BLaER1 (cell line): Measurements from ENCODE around the gene PABPN1L.

Experiments
- H3K27ac ChIP-seq: shearing (Covaris generic); formaldehyde crosslinking; 2 replicates; pipeline ENCODE4 v1.8.1; 2022
- H3K27me3 ChIP-seq: shearing (Covaris generic); formaldehyde crosslinking; 2 replicates; pipeline ENCODE4 v1.8.1; 2022
- H3K36me3 ChIP-seq: shearing (Covaris generic); formaldehyde crosslinking; 2 replicates; pipeline ENCODE4 v1.8.1; 2022
- H3K4me1 ChIP-seq: shearing (Covaris generic); formaldehyde crosslinking; 2 replicates; pipeline ENCODE4 v1.8.1; 2022
- H3K4me2 ChIP-seq: shearing (Covaris generic); formaldehyde crosslinking; 2 replicates; pipeline ENCODE4 v1.8.1; 2022
- H3K4me3 ChIP-seq: shearing (Covaris generic); formaldehyde crosslinking; 2 replicates; pipeline ENCODE4 v1.8.1; 2022
- H3K9ac ChIP-seq: shearing (Covaris generic); formaldehyde crosslinking; 2 replicates; pipeline ENCODE4 v1.8.1; 2022
- H3K9me3 ChIP-seq: shearing (Covaris generic); formaldehyde crosslinking; 2 replicates; pipeline ENCODE4 v1.8.1; 2022
- H4K20me1 ChIP-seq: shearing (Covaris generic); formaldehyde crosslinking; 2 replicates; pipeline ENCODE4 v1.8.1; 2022
- Cebpa-rat ChIP-seq: shearing (Covaris generic); IDR thresholded peaks from 2 replicates; pipeline ENCODE4 v1.8.1; 2022

The PABPN1L gene

GRCh38 chr16:88836791-88837190 is 29.7 kb downstream of the PABPN1L start:
- 0 out of 2 replicates have a peak overlapping the region, but pooled peaks have one; percentile 39 for H3K9ac ChIP-seq
- H3K4me2 ChIP-seq: peak overlapping the region; percentile 77
- peaks cover 74% of the 10 kb centered on the region for H4K20me1 ChIP-seq
- H3K27ac ChIP-seq: no peak overlapping the region; the same call in 1 of the 2 replicates
- peaks cover 86% of the 10 kb centered on the region for H3K4me1 ChIP-seq
- no peak for TF ChIP-seq Cebpa-rat
- H3K36me3 ChIP-seq: peaks cover 30% of the 10 kb centered on the region
- H3K4me3 ChIP-seq: no peak overlapping the region
- no peaks in the 10 kb centered on the region for H3K9me3 ChIP-seq
- H3K27me3 ChIP-seq: peaks cover 16% of the 10 kb centered on the region

- TF ChIP-seq Cebpa-rat: no peak
- peaks cover 64% of the 10 kb centered on the region for H4K20me1 ChIP-seq
- H3K36me3 ChIP-seq: peaks cover 28% of the 10 kb centered on the region
- no peak overlapping the region for H3K4me3 ChIP-seq
- no peak overlapping the region for H3K9ac ChIP-seq
- H3K27ac ChIP-seq: no peak overlapping the region
- H3K9me3 ChIP-seq: no peaks in the 10 kb centered on the region
- H3K4me1 ChIP-seq: peaks cover 76% of the 10 kb centered on the region
- peak overlapping the region; percentile 37 for H3K4me2 ChIP-seq
- peaks cover 16% of the 10 kb centered on the region for H3K27me3 ChIP-seq
Measured at GRCh38 chr16:88835818-88836217, 30.6 kb downstream of the PABPN1L start.

- Histone ChIP-seq H3K36me3 (peaks cover 32% of the 10 kb centered on the region), H3K4me3 (no peak overlapping the region), H3K9ac (no peak overlapping the region), H3K9me3 (no peaks in the 10 kb centered on the region), H3K27ac (no peak overlapping the region), H3K27me3 (peaks cover 16% of the 10 kb centered on the region), H3K4me1 (peaks cover 72% of the 10 kb centered on the region), H3K4me2 (peak overlapping the region; percentile 37), H4K20me1 (peaks cover 60% of the 10 kb centered on the region)
- no peak for TF ChIP-seq Cebpa-rat
Measured at GRCh38 chr16:88835383-88835782, 31.1 kb downstream of the PABPN1L start.

GRCh38 chr16:88834670-88835069 is 31.8 kb downstream of the PABPN1L start:
- peaks cover 65% of the 10 kb centered on the region for H3K4me1 ChIP-seq
- no peak overlapping the region for H3K9ac ChIP-seq
- no peak overlapping the region for H3K27ac ChIP-seq
- H3K4me2 ChIP-seq: no peak overlapping the region
- peaks cover 16% of the 10 kb centered on the region for H3K27me3 ChIP-seq
- no peaks in the 10 kb centered on the region for H3K9me3 ChIP-seq
- no peak overlapping the region for H3K4me3 ChIP-seq
- peaks cover 52% of the 10 kb centered on the region for H4K20me1 ChIP-seq
- no peak for TF ChIP-seq Cebpa-rat
- peaks cover 35% of the 10 kb centered on the region for H3K36me3 ChIP-seq

GRCh38 chr16:88833086-88833485 is 33.4 kb downstream of the PABPN1L start:
- H3K4me2 ChIP-seq: peak overlapping the region; percentile 57
- peaks cover 37% of the 10 kb centered on the region for H3K36me3 ChIP-seq
- no peak for TF ChIP-seq Cebpa-rat
- H3K4me1 ChIP-seq: peaks cover 49% of the 10 kb centered on the region
- H3K9ac ChIP-seq: no peak overlapping the region
- peaks cover 37% of the 10 kb centered on the region for H4K20me1 ChIP-seq
- no peak overlapping the region for H3K27ac ChIP-seq
- peaks cover 16% of the 10 kb centered on the region for H3K27me3 ChIP-seq
- H3K9me3 ChIP-seq: no peaks in the 10 kb centered on the region
- H3K4me3 ChIP-seq: no peak overlapping the region

GRCh38 chr16:88831838-88832237 is 34.6 kb downstream of the PABPN1L start:
- H3K9me3 ChIP-seq: no peaks in the 10 kb centered on the region
- TF ChIP-seq Cebpa-rat: no peak
- H3K36me3 ChIP-seq: peaks cover 49% of the 10 kb centered on the region
- no peak overlapping the region for H3K27ac ChIP-seq
- peaks cover 37% of the 10 kb centered on the region for H3K4me1 ChIP-seq
- peaks cover 16% of the 10 kb centered on the region for H3K27me3 ChIP-seq
- peaks cover 24% of the 10 kb centered on the region for H4K20me1 ChIP-seq
- no peak overlapping the region for H3K9ac ChIP-seq
- no peak overlapping the region for H3K4me3 ChIP-seq
- H3K4me2 ChIP-seq: no peak overlapping the region

GRCh38 chr16:88830783-88831182 is 35.7 kb downstream of the PABPN1L start:
- Histone ChIP-seq H3K27me3 (peaks cover 11% of the 10 kb centered on the region), H3K9me3 (no peaks in the 10 kb centered on the region), H3K4me1 (peaks cover 30% of the 10 kb centered on the region), H3K4me3 (no peak overlapping the region), H4K20me1 (peaks cover 14% of the 10 kb centered on the region), H3K36me3 (peaks cover 56% of the 10 kb centered on the region), H3K27ac (no peak overlapping the region), H3K4me2 (no peak overlapping the region), H3K9ac (no peak overlapping the region)
- TF ChIP-seq Cebpa-rat: no peak

- Histone ChIP-seq H3K27me3 (peaks cover 6% of the 10 kb centered on the region), H3K36me3 (peaks cover 56% of the 10 kb centered on the region), H3K9ac (no peak overlapping the region), H3K27ac (no peak overlapping the region), H3K9me3 (no peaks in the 10 kb centered on the region), H4K20me1 (peaks cover 8% of the 10 kb centered on the region), H3K4me1 (peaks cover 24% of the 10 kb centered on the region), H3K4me2 (no peak overlapping the region), H3K4me3 (no peak overlapping the region)
- TF ChIP-seq Cebpa-rat: no peak
Measured at GRCh38 chr16:88830258-88830657, 36.2 kb downstream of the PABPN1L start.

- H3K9ac ChIP-seq: no peak overlapping the region
Measured at GRCh38 chr16:88828711-88829110, 37.7 kb downstream of the PABPN1L start.

GRCh38 chr16:88827727-88828126 is 38.7 kb downstream of the PABPN1L start:
- Histone ChIP-seq H3K27me3 (no peaks in the 10 kb centered on the region), H4K20me1 (no peaks in the 10 kb centered on the region; the same call in 1 of the 2 replicates), H3K9me3 (no peaks in the 10 kb centered on the region), H3K9ac (no peak overlapping the region), H3K4me1 (peaks cover 7% of the 10 kb centered on the region), H3K36me3 (peaks cover 70% of the 10 kb centered on the region), H3K27ac (no peak overlapping the region), H3K4me2 (no peak overlapping the region), H3K4me3 (no peak overlapping the region)
- no peak for TF ChIP-seq Cebpa-rat

More at GRCh38 chr16:88828711-88829110, 37.7 kb downstream of the PABPN1L start:
- Histone ChIP-seq H3K4me2 (no peak overlapping the region), H3K36me3 (peaks cover 60% of the 10 kb centered on the region), H3K4me3 (no peak overlapping the region), H3K9me3 (no peaks in the 10 kb centered on the region), H3K27me3 (no peaks in the 10 kb centered on the region), H4K20me1 (no peaks in the 10 kb centered on the region; the same call in 1 of the 2 replicates), H3K27ac (no peak overlapping the region), H3K4me1 (peaks cover 17% of the 10 kb centered on the region)
- TF ChIP-seq Cebpa-rat: no peak
